K562 (cell line): ENCODE data around the gene SLC34A3. TPM values are rescaled to one million over a fixed set of nuclear protein-coding genes. Genes with fewer than 3 reads are reported as not detected.

ENCODE experiments used
- ARID2 ChIP-seq: fragments of 450-650 bp; IDR thresholded peaks from 2 replicates; pipeline ENCODE4 v1.6.1; 2017; ENCODE audit warnings: antibody characterized with exemption, mild to moderate bottlenecking
- ATF4 ChIP-seq: fragments of 450-650 bp; formaldehyde crosslinking; IDR thresholded peaks from 2 replicates; pipeline ENCODE4 v1.4.0; 2022; ENCODE audit warnings: mild to moderate bottlenecking, moderate library complexity
- E2F3 ChIP-seq: fragments of 250-450 bp; sonication (Bioruptor Pico); IDR thresholded peaks from 2 replicates; pipeline ENCODE4 v1.4.0; 2020; ENCODE audit warnings: mild to moderate bottlenecking
- ERF ChIP-seq: fragments of 450-650 bp; formaldehyde crosslinking; IDR thresholded peaks from 2 replicates; pipeline ENCODE4 v1.4.0; 2020; ENCODE audit warnings: mild to moderate bottlenecking, mixed read lengths
- HBP1 ChIP-seq: fragments of 450-650 bp; formaldehyde crosslinking; IDR thresholded peaks from 2 replicates; pipeline ENCODE4 v1.4.0; 2022; ENCODE audit warnings: missing genetic modification characterization
- MCM7 ChIP-seq, 2 experiments: fragments of 450-650 bp; IDR thresholded peaks; 2 replicates each; pipeline ENCODE4 v1.6.1; 2016 to 2018
- NUFIP1 ChIP-seq: fragments of 450-650 bp; IDR thresholded peaks from 2 replicates; pipeline ENCODE4 v1.6.1; 2018; ENCODE audit not compliant: partially characterized antibody
- OTX1 ChIP-seq: fragments of 450-650 bp; formaldehyde crosslinking; IDR thresholded peaks from 2 replicates; pipeline ENCODE4 v1.4.0; 2022; ENCODE audit warnings: mild to moderate bottlenecking
- RBM39 ChIP-seq: fragments of 200-400 bp; formaldehyde crosslinking; optimal IDR thresholded peaks from 2 replicates; pipeline ENCODE3; 2018; ENCODE audit warnings: low read depth, low read length
- SAFB ChIP-seq: fragments of 200-400 bp; formaldehyde crosslinking; IDR thresholded peaks from 2 replicates; pipeline ENCODE4 v1.6.1; 2017; ENCODE audit warnings: low read depth, low read length, borderline replicate concordance
- SIN3A ChIP-seq, 2 experiments: fragments of 150-350 bp in 1 of 2; IDR thresholded peaks; 2 replicates each; pipeline ENCODE4 v1.6.1; 2011 to 2016; ENCODE audit warnings: borderline replicate concordance in 2 of 2, low read depth in 2 of 2, low read length in 2 of 2, mild to moderate bottlenecking in 2 of 2, moderate library complexity in 2 of 2; ENCODE audit not compliant: control insufficient read depth in 1 of 2
- SIRT6 ChIP-seq: IDR thresholded peaks from one replicate; pipeline ENCODE4 v1.6.1; 2012; ENCODE audit warnings: low read depth, mild to moderate bottlenecking, control low read depth, inconsistent platforms, low read length, moderate library complexity
- SMAD2 ChIP-seq: fragments of 150-350 bp; IDR thresholded peaks from 2 replicates; pipeline ENCODE4 v1.6.1; 2014; ENCODE audit warnings: low read depth, mild to moderate bottlenecking, low read length
- SMAD4 ChIP-seq: fragments of 250-450 bp; sonication (Bioruptor Pico); conservative IDR thresholded peaks from 2 replicates; pipeline ENCODE4 v1.8.0; 2021; ENCODE audit warnings: inconsistent platforms, mild to moderate bottlenecking, moderate library complexity
- SP2 ChIP-seq: IDR thresholded peaks from 2 replicates; pipeline ENCODE4 v1.6.1; 2011; ENCODE audit warnings: mild to moderate bottlenecking, low read depth, low read length, moderate library complexity; ENCODE audit not compliant: poor library complexity, severe bottlenecking; ENCODE audit errors: extremely low read depth
- ZBTB5 ChIP-seq: fragments of 450-650 bp; IDR thresholded peaks from 2 replicates; pipeline ENCODE4 v1.6.1; 2017; ENCODE audit warnings: antibody characterized with exemption
- ZBTB7A ChIP-seq: IDR thresholded peaks from 2 replicates; pipeline ENCODE4 v1.6.1; 2011; ENCODE audit warnings: low read depth, mild to moderate bottlenecking, low read length, moderate library complexity, borderline replicate concordance; ENCODE audit not compliant: control insufficient read depth
- ZHX1 ChIP-seq: fragments of 150-350 bp; conservative IDR thresholded peaks from 2 replicates; pipeline ENCODE4 v1.6.1; 2014; ENCODE audit warnings: low read length
- ZNF212 ChIP-seq: fragments of 450-650 bp; formaldehyde crosslinking; IDR thresholded peaks from 2 replicates; pipeline ENCODE4 v1.4.0; 2020; ENCODE audit warnings: mild to moderate bottlenecking
- ZNF224 ChIP-seq: sonication (generic); formaldehyde crosslinking; IDR thresholded peaks from 2 replicates; pipeline ENCODE4 v1.8.0; 2022; ENCODE audit warnings: mild to moderate bottlenecking, missing genetic modification reagents
- ZNF384 ChIP-seq: IDR thresholded peaks from 2 replicates; pipeline ENCODE4 v1.6.1; 2012; ENCODE audit warnings: low read depth, low read length, improper control_type of control experiment
- ZNF57 ChIP-seq: fragments of 450-650 bp; formaldehyde crosslinking; IDR thresholded peaks from 2 replicates; pipeline ENCODE4 v1.4.0; 2020; ENCODE audit warnings: mild to moderate bottlenecking, moderate library complexity
- ZNF830 ChIP-seq: fragments of 250-450 bp; sonication (Bioruptor Pico); IDR thresholded peaks from 2 replicates; pipeline ENCODE4 v1.5.0; 2021; ENCODE audit warnings: mild to moderate bottlenecking
- polyA plus RNA-seq, 8 experiments: library from polyadenylated mRNA; depleted of rRNA in 4 of 8; stranded (reverse) in 5 of 8; unstranded in 3 of 8; fragments of >200 nt; fragmentation: Nextera tagmentation in 2 of 8; fragmentation: Illumina TruSeq in 1 of 8; extraction: Ambion mirVana in 2 of 8; extraction: Trizol in 1 of 8; gene quantifications; 2 replicates each; pipeline versions ENCODE4 v1.2.1 to v1.2.3, GENCODE V29; 2011 to 2014; ENCODE audit warnings: inconsistent platforms in 1 of 8, missing spikeins in 1 of 8
- total RNA-seq, 7 experiments: library from RNA; depleted of rRNA in 6 of 7; stranded (reverse); fragments of >200 nt in 6 of 7; fragmentation: Illumina TruSeq in 2 of 7; extraction: Trizol in 2 of 7; gene quantifications; 2 replicates each; pipeline versions ENCODE4 v1.2.1 to v1.2.3, GENCODE V29; 2011 to 2021; ENCODE audit warnings: low replicate concordance in 1 of 7

The SLC34A3 gene
- total and polyA plus RNA-seq, 9 of the 15 experiments (the other 6 are each of a cell fraction or from before 2014, with no cell fraction given) = not detected

- TF ChIP-seq ZBTB7A (peak; percentile 97), ZHX1 (no peak), ZBTB5 (no peak), SIN3A (IDR thresholded peaks at IDR 0.05; ENCODE audit: borderline replicate concordance in 2 of 2, control insufficient read depth in 1 of 2, low read depth in 2 of 2, low read length in 2 of 2) (peak; percentile 18 to 56; a peak in 2 of 4 replicates), NUFIP1 (no peak), ATF4 (no peak), SMAD2 (no peak), E2F3 (CRISPR knock-in tag) (0 out of 2 replicates have a peak, but pooled peaks have one; percentile 69), ZNF57 (CRISPR knock-in tag) (0 out of 2 replicates have a peak, but pooled peaks have one; percentile 59), RBM39 (no peak), SMAD4 (peak; percentile 92), ZNF224 (CRISPR knock-in tag) (0 out of 2 replicates have a peak, but pooled peaks have one; percentile 31), MCM7 (IDR thresholded peaks at IDR 0.05) (no peak), SP2 (no peak), SAFB (peak; percentile 99), ARID2 (no peak), ZNF212 (peak; percentile 77; the same call in 1 of the 2 replicates), SIRT6 (no peak), OTX1 (CRISPR knock-in tag) (no peak), ERF (peak; percentile 64; the same call in 1 of the 2 replicates), ZNF384 (no peak), HBP1 (CRISPR knock-in tag) (peak; percentile 84; the same call in 1 of the 2 replicates), ZNF830 (CRISPR knock-in tag) (peak; percentile 64; the same call in 1 of the 2 replicates)
Observed at GRCh38 chr9:137240318-137240840, 9.7 kb downstream of the SLC34A3 start (continued).
